HEK293T (cell line): ENCODE results near the gene SLC9A9.

Source experiments
- BHLHE40 ChIP-seq: fragments of 450-650 bp; IDR thresholded peaks from 2 replicates; pipeline ENCODE4 v1.6.1; 2016; ENCODE audit warnings: mild to moderate bottlenecking, moderate library complexity, borderline replicate concordance
- HDGF ChIP-seq: fragments of 450-650 bp; IDR thresholded peaks from 2 replicates; pipeline ENCODE4 v1.6.1; 2017; ENCODE audit warnings: antibody characterized with exemption, borderline replicate concordance
- SP1 ChIP-seq: fragments of 450-650 bp; IDR thresholded peaks from 2 replicates; pipeline ENCODE4 v1.6.1; 2017
- SUZ12 ChIP-seq: fragments of 450-650 bp; IDR thresholded peaks from 2 replicates; pipeline ENCODE4 v1.6.1; 2016; ENCODE audit warnings: mild to moderate bottlenecking

- TF ChIP-seq HDGF, result no peak
- no peak for TF ChIP-seq BHLHE40
- TF ChIP-seq SP1, result no peak
- TF ChIP-seq SUZ12, result no peak
These were observed 382.6 kb downstream of the SLC9A9 start for GRCh38 chr3:143465666-143466065.
